ENCODE results near the gene PRLR. TPM values are rescaled to one million over a fixed set of nuclear protein-coding genes. Genes with fewer than 3 reads are reported as not detected.
A peak's percentile ranks its signal among the peaks of the same experiment; 100 is the strongest.

The PRLR gene
- total and polyA plus RNA-seq, 10 of the 15 experiments (the other 5 are each of a cell fraction or from before 2014, with no cell fraction given): 0.03 to 8.1 (median 0.20) TPM

GRCh38 chr5:35246900-35247647 is 16.8 kb upstream of the PRLR start (continued):
- TF ChIP-seq CUX1 (IDR thresholded peaks at IDR 0.05; ENCODE audit: insufficient replicate concordance, low read depth, low read length) (peak; percentile 33), CHD1 (IDR thresholded peaks at IDR 0.05; ENCODE audit: low read depth, low read length) (no peak), POLR2AphosphoS2 (IDR thresholded peaks at IDR 0.05; ENCODE audit: low read depth, low read length) (no peak), PKNOX1 (IDR thresholded peaks at IDR 0.05) (peak; percentile 87), MTA2 (IDR thresholded peaks at IDR 0.05; ENCODE audit: low read depth) (peak; percentile 64), RAD21 (IDR thresholded peaks at IDR 0.05; ENCODE audit: insufficient read depth, low read depth, low read length) (no peak), CREB1 (IDR thresholded peaks at IDR 0.05; ENCODE audit: low read depth) (no peak), ATF7 (IDR thresholded peaks at IDR 0.05; ENCODE audit: low read depth) (0 out of 2 replicates have a peak, but pooled peaks have one; percentile 33), TBL1XR1 (IDR thresholded peaks at IDR 0.05; ENCODE audit: low read depth, low read length) (no peak), ATF2 (IDR thresholded peaks at IDR 0.05; ENCODE audit: low read length) (no peak), EGR1 (IDR thresholded peaks at IDR 0.05; ENCODE audit: borderline replicate concordance in 1 of 2, low read depth in 2 of 2, low read length in 2 of 2) (no peak), SRF (IDR thresholded peaks at IDR 0.05; ENCODE audit: low read depth in 2 of 2, low read length in 2 of 2) (no peak), NR2C1 (IDR thresholded peaks at IDR 0.05) (no peak), ZNF24 (IDR thresholded peaks at IDR 0.05) (no peak), HDGF (IDR thresholded peaks at IDR 0.05) (no peak), RCOR1 (conservative IDR thresholded peaks at IDR 0.05; ENCODE audit: low read depth, low read length) (no peak)
- TF ChIP-seq, protein P1, sequence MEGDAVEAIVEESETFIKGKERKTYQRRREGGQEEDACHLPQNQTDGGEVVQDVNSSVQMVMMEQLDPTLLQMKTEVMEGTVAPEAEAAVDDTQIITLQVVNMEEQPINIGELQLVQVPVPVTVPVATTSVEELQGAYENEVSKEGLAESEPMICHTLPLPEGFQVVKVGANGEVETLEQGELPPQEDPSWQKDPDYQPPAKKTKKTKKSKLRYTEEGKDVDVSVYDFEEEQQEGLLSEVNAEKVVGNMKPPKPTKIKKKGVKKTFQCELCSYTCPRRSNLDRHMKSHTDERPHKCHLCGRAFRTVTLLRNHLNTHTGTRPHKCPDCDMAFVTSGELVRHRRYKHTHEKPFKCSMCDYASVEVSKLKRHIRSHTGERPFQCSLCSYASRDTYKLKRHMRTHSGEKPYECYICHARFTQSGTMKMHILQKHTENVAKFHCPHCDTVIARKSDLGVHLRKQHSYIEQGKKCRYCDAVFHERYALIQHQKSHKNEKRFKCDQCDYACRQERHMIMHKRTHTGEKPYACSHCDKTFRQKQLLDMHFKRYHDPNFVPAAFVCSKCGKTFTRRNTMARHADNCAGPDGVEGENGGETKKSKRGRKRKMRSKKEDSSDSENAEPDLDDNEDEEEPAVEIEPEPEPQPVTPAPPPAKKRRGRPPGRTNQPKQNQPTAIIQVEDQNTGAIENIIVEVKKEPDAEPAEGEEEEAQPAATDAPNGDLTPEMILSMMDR (IDR thresholded peaks at IDR 0.05 in 2 of 3, conservative IDR thresholded peaks at IDR 0.05 in 1 of 3; ENCODE audit: control insufficient read depth in 2 of 3, extremely low read depth in 1 of 3, insufficient read depth in 1 of 3, low read depth in 3 of 3, low read length in 3 of 3): no peak
- TF ChIP-seq, protein P2, sequence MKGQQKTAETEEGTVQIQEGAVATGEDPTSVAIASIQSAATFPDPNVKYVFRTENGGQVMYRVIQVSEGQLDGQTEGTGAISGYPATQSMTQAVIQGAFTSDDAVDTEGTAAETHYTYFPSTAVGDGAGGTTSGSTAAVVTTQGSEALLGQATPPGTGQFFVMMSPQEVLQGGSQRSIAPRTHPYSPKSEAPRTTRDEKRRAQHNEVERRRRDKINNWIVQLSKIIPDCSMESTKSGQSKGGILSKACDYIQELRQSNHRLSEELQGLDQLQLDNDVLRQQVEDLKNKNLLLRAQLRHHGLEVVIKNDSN (IDR thresholded peaks at IDR 0.05; ENCODE audit: borderline replicate concordance, extremely low read length, insufficient read depth, low read depth, low read length): no peak
